GM12878 (cell line): Measurements from ENCODE around the gene PRMT5. TPM values are rescaled to one million over a fixed set of nuclear protein-coding genes. Genes with fewer than 3 reads are reported as not detected.

Source experiments
- ATAC-seq: fragments of 200-7000 bp; cut with Tn5 transposase; 3 replicates; pipeline ENCODE4 v1.9.1; 2020; ENCODE audit warnings: mild to moderate bottlenecking, moderate library complexity
- BruUV-seq: library from RNA; stranded (reverse); fragments of 400-500 nt; replicated peaks from 2 replicates; lab custom pipeline; 2021; lab: Mats Ljungman, UMichigan
- CTCF ChIA-PET: fragments of 300-600 bp; sonication (Branson Sonifier 250); formaldehyde crosslinking; extraction: SDS; loops from one replicate; lab custom pipeline; 2021; ENCODE audit warnings: inconsistent platforms; lab: Yijun Ruan, JAX
- POLR2A ChIA-PET: fragments of 350-600 bp; formaldehyde crosslinking; extraction: SDS; loops from one replicate; lab custom pipeline; 2021; ENCODE audit warnings: inconsistent platforms; lab: Charles Lee
- RAD21 ChIA-PET: fragments of 300-600 bp; sonication (Branson Sonifier 250); formaldehyde crosslinking; loops from one replicate; lab custom pipeline; 2023; ENCODE audit warnings: antibody characterized with exemption; ENCODE audit not compliant: unreplicated experiment; lab: Charles Lee
- SMC1A ChIA-PET: fragments of 300-600 bp; sonication (Branson Sonifier 250); formaldehyde crosslinking; loops from one replicate; lab custom pipeline; 2023; ENCODE audit not compliant: unreplicated experiment, uncharacterized antibody; lab: Charles Lee
- DNase-seq: peaks from one replicate; pipeline ENCODE4 v3.0.0-alpha.2; 2011; ENCODE audit warnings: low read depth, low spot score
- FAIRE-seq: peaks from 3 replicates; lab custom pipeline; 2011; peaks lifted over from hg19 to GRCh38; lab: Jason Lieb, UNC
- H2AFZ ChIP-seq: 2 replicates; pipeline ENCODE4 v1.6.0; 2011; ENCODE audit warnings: low read depth, low read length, control low read depth; ENCODE audit not compliant: control insufficient read depth
- H3K27ac ChIP-seq: 2 replicates; pipeline ENCODE4 v1.5.1; 2011; ENCODE audit warnings: control low read depth; ENCODE audit not compliant: control insufficient read depth, insufficient read depth
- H3K27me3 ChIP-seq, 2 experiments: replicated peaks in 1 of 2; 2 replicates each; pipeline versions ENCODE4 v1.6.0 to v1.6.1; 2011; ENCODE audit warnings: low read length in 1 of 2; ENCODE audit not compliant: control insufficient read depth in 2 of 2, insufficient read depth in 2 of 2
- H3K36me3 ChIP-seq, 2 experiments: 2 replicates each; pipeline ENCODE4 v1.5.1; 2011; ENCODE audit warnings: low read length in 1 of 2; ENCODE audit not compliant: control insufficient read depth in 2 of 2, insufficient read depth in 2 of 2
- H3K4me1 ChIP-seq: 2 replicates; pipeline ENCODE4 v1.6.1; 2011; ENCODE audit warnings: mild to moderate bottlenecking, low read length, moderate library complexity, mixed read lengths; ENCODE audit not compliant: control insufficient read depth, insufficient read depth
- H3K4me2 ChIP-seq: 2 replicates; pipeline ENCODE4 v1.6.0; 2011; ENCODE audit warnings: control low read depth; ENCODE audit not compliant: control insufficient read depth, insufficient read depth
- H3K4me3 ChIP-seq: fragments of 200-600 bp; sonication (generic); 2 replicates; pipeline ENCODE4 v1.5.1; 2016
- H3K79me2 ChIP-seq: 2 replicates; pipeline ENCODE4 v1.6.0; 2011; ENCODE audit warnings: low read length; ENCODE audit not compliant: control insufficient read depth, insufficient read depth
- H3K9ac ChIP-seq: 2 replicates; pipeline ENCODE4 v1.8.0; 2011; ENCODE audit warnings: low read length, control low read depth, mixed read lengths; ENCODE audit not compliant: control insufficient read depth, insufficient read depth
- H3K9me3 ChIP-seq: replicated peaks from 3 replicates; pipeline ENCODE4 v1.5.1; 2011; ENCODE audit warnings: mild to moderate bottlenecking, low read length; ENCODE audit not compliant: control insufficient read depth, insufficient read depth
- H4K20me1 ChIP-seq: 2 replicates; pipeline ENCODE4 v1.6.0; 2011; ENCODE audit not compliant: control insufficient read depth, insufficient read depth
- BACH1 ChIP-seq: fragments of 450-650 bp; IDR thresholded peaks from 2 replicates; pipeline ENCODE4 v1.6.1; 2017; ENCODE audit warnings: mild to moderate bottlenecking, borderline replicate concordance
- CEBPB ChIP-seq, 2 experiments: fragments of 150-350 bp in 1 of 2; IDR thresholded peaks; 2 replicates each; pipeline ENCODE4 v1.6.1; 2012 to 2014; ENCODE audit warnings: low read depth in 2 of 2, low read length in 2 of 2, borderline replicate concordance in 1 of 2, inconsistent platforms in 1 of 2
- GABPA ChIP-seq: IDR thresholded peaks from 2 replicates; pipeline ENCODE4 v1.6.1; 2014; ENCODE audit warnings: antibody characterized with exemption, low read depth, mild to moderate bottlenecking, inconsistent platforms
- HDAC2 ChIP-seq: fragments of 200-600 bp; sonication (generic); IDR thresholded peaks from 2 replicates; pipeline ENCODE4 v1.6.1; 2017
- MYC ChIP-seq: IDR thresholded peaks from 2 replicates; pipeline ENCODE4 v1.6.1; 2011; ENCODE audit warnings: mild to moderate bottlenecking, low read length, moderate library complexity, inconsistent platforms; ENCODE audit not compliant: insufficient read depth, insufficient replicate concordance, insufficient read length, severe bottlenecking
- RELA ChIP-seq: fragments of 450-650 bp; IDR thresholded peaks from 2 replicates; pipeline ENCODE4 v1.8.0; 2014; ENCODE audit warnings: borderline replicate concordance; ENCODE audit not compliant: partially characterized antibody
- RELB ChIP-seq: fragments of 450-650 bp; IDR thresholded peaks from 2 replicates; pipeline ENCODE4 v1.6.1; 2017; ENCODE audit warnings: low read depth, mild to moderate bottlenecking, moderate library complexity
- SMAD1 ChIP-seq: fragments of 450-650 bp; IDR thresholded peaks from 2 replicates; pipeline ENCODE4 v1.6.1; 2018; ENCODE audit warnings: mild to moderate bottlenecking, low read depth; ENCODE audit not compliant: partially characterized antibody
- SMAD5 ChIP-seq: IDR thresholded peaks from 2 replicates; pipeline ENCODE4 v1.6.1; 2016; ENCODE audit warnings: antibody characterized with exemption, low read depth
- USF2 ChIP-seq: IDR thresholded peaks from 2 replicates; pipeline ENCODE4 v1.6.1; 2011; ENCODE audit warnings: low read depth, low read length, improper control_type of control experiment, borderline replicate concordance
- WGBS: methylation state at CpG from one replicate; pipeline ENCODE4 v1.1.6; 2016; ENCODE audit warnings: low lambda C conversion rate; ENCODE audit not compliant: insufficient replicate concordance, insufficient coverage; ENCODE audit errors: missing lambda C conversion rate; 5-methylcytosine and 5-hydroxymethylcytosine counted together
- in situ Hi-C: fragments of 300-500 bp; cut with MboI; formaldehyde crosslinking; loops from 9 replicates; pipeline ENCODE4 v1.14.3; 2018; ENCODE audit warnings: mixed read lengths
- intact Hi-C: fragments of 100-400 bp; cut with micrococcal nuclease; formaldehyde crosslinking; loops from one replicate; pipeline ENCODE4 v1.14.2; 2022; ENCODE audit not compliant: unreplicated experiment
- polyA plus RNA-seq, 11 experiments: library from polyadenylated mRNA; depleted of rRNA in 4 of 11; unstranded in 6 of 11; stranded (reverse) in 5 of 11; fragments of >200 nt; fragmentation: Nextera tagmentation in 4 of 11; fragmentation: Illumina TruSeq in 1 of 11; extraction: Ambion mirVana in 4 of 11; extraction: Trizol in 1 of 11; gene quantifications; 1 replicate in 1 of 11; 2 replicates in 10 of 11; pipeline versions ENCODE4 v1.2.1 to v1.2.3, GENCODE V29; 2011 to 2016; ENCODE audit warnings: inconsistent platforms in 2 of 11, missing spikeins in 2 of 11, low read depth in 1 of 11
- total RNA-seq, 4 experiments: library from RNA; depleted of rRNA in 3 of 4; stranded (reverse); fragments of >200 nt in 3 of 4; fragmentation: Illumina TruSeq in 1 of 4; extraction: Trizol in 1 of 4; gene quantifications; 2 replicates each; pipeline versions ENCODE4 v1.2.1 to v1.2.3, GENCODE V29; 2013 to 2021
- TF ChIP-seq, protein P1 (sequence below): fragments of 450-650 bp; IDR thresholded peaks from 2 replicates; pipeline ENCODE4 v1.6.1; 2017; ENCODE audit warnings: mild to moderate bottlenecking, low read depth, inconsistent platforms; ENCODE audit not compliant: poor library complexity, severe bottlenecking
- TF ChIP-seq, protein P2 (sequence below): fragments of 450-650 bp; IDR thresholded peaks from 2 replicates; pipeline ENCODE4 v1.6.1; 2017; ENCODE audit warnings: borderline replicate concordance
- TF ChIP-seq, protein P3 (sequence below): IDR thresholded peaks from 2 replicates; pipeline ENCODE4 v1.6.1; 2011; ENCODE audit warnings: mild to moderate bottlenecking, low read depth, low read length, moderate library complexity; ENCODE audit not compliant: insufficient replicate concordance

Gene PRMT5
- total and polyA plus RNA-seq, 10 of the 15 experiments (the other 5 are each of a cell fraction or from before 2014, with no cell fraction given) = 54.3 to 221 (median 111) TPM

- ChIA-PET POLR2A (interaction anchor here (0.5 to 0.8 kb wide), 2 partner anchors 18 to 59 kb away, joined by 3 read pairs; no protein-coding TSS in a partner anchor), SMC1A (interaction anchor here (1.0 to 1.9 kb wide), 4 partner anchors 10 to 134 kb away, joined by 3 to 6 read pairs (median 3); partner anchors contain the start of gene CDH24), CTCF (interaction anchor here (0.6 to 2.7 kb wide), 11 partner anchors 17 to 422 kb away, joined by 3 to 9 read pairs (median 5); partner anchors contain the start of gene RBM23), RAD21 (interaction anchor here (1.2 to 1.8 kb wide), 2 partner anchors 51 to 134 kb away, joined by 3 to 5 read pairs; no protein-coding TSS in a partner anchor)
- Histone ChIP-seq H3K79me2 (no peaks in the 10 kb centered on the region), H3K9me3 (no peaks in the 10 kb centered on the region), H2AFZ (no peak overlapping the region), H3K4me1 (no peaks in the 10 kb centered on the region), H3K36me3 (no peaks in the 10 kb centered on the region), H3K9ac (no peak overlapping the region), H3K4me2 (no peak overlapping the region), H3K4me3 (no peak overlapping the region), H3K27me3 (no peaks in the 10 kb centered on the region), H4K20me1 (no peaks in the 10 kb centered on the region), H3K27ac (no peak overlapping the region)
- TF ChIP-seq RELA = no peak
- TF ChIP-seq USF2 = no peak
- TF ChIP-seq GABPA = no peak
- TF ChIP-seq MYC = no peak
- TF ChIP-seq CEBPB (IDR thresholded peaks at IDR 0.05; ENCODE audit: borderline replicate concordance in 1 of 2, low read depth in 2 of 2, low read length in 2 of 2) = no peak
- TF ChIP-seq, protein P1, sequence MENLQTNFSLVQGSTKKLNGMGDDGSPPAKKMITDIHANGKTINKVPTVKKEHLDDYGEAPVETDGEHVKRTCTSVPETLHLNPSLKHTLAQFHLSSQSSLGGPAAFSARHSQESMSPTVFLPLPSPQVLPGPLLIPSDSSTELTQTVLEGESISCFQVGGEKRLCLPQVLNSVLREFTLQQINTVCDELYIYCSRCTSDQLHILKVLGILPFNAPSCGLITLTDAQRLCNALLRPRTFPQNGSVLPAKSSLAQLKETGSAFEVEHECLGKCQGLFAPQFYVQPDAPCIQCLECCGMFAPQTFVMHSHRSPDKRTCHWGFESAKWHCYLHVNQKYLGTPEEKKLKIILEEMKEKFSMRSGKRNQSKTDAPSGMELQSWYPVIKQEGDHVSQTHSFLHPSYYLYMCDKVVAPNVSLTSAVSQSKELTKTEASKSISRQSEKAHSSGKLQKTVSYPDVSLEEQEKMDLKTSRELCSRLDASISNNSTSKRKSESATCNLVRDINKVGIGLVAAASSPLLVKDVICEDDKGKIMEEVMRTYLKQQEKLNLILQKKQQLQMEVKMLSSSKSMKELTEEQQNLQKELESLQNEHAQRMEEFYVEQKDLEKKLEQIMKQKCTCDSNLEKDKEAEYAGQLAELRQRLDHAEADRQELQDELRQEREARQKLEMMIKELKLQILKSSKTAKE = no peak
- TF ChIP-seq, protein P2, sequence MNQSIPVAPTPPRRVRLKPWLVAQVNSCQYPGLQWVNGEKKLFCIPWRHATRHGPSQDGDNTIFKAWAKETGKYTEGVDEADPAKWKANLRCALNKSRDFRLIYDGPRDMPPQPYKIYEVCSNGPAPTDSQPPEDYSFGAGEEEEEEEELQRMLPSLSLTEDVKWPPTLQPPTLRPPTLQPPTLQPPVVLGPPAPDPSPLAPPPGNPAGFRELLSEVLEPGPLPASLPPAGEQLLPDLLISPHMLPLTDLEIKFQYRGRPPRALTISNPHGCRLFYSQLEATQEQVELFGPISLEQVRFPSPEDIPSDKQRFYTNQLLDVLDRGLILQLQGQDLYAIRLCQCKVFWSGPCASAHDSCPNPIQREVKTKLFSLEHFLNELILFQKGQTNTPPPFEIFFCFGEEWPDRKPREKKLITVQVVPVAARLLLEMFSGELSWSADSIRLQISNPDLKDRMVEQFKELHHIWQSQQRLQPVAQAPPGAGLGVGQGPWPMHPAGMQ = no peak
- no peak for TF ChIP-seq RELB
- TF ChIP-seq SMAD1 = no peak
- no peak for TF ChIP-seq BACH1
- TF ChIP-seq SMAD5 = no peak
- TF ChIP-seq, protein P3, sequence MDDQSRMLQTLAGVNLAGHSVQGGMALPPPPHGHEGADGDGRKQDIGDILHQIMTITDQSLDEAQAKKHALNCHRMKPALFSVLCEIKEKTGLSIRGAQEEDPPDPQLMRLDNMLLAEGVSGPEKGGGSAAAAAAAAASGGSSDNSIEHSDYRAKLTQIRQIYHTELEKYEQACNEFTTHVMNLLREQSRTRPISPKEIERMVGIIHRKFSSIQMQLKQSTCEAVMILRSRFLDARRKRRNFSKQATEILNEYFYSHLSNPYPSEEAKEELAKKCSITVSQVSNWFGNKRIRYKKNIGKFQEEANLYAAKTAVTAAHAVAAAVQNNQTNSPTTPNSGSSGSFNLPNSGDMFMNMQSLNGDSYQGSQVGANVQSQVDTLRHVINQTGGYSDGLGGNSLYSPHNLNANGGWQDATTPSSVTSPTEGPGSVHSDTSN = no peak
- TF ChIP-seq HDAC2 = no peak
- FAIRE-seq (no peak), DNase-seq (no peak), ATAC-seq (no peak)
- 88% methylated on average over 1 of the region's 1 CpG for WGBS
- no TSS peak for BruUV-seq
- intact Hi-C loops = no loop called here
- in situ Hi-C loops = no loop called here
Observed at GRCh38 chr14:22935156-22935555, 6.0 kb upstream of the PRMT5 start.
